Limb (tissue), 2 donors: ENCODE measurements around the gene ARL17B.
A peak's percentile ranks its signal among the peaks of the same experiment; 100 is the strongest.
"Not testable (repeated sequence)": the region's sequence is repeated elsewhere in the genome, so short reads cannot be mapped to it uniquely, and the experiment has no call there.

Source experiments
- DNase-seq, 2 donors: peaks; one replicate each; pipeline ENCODE4 v3.0.0-alpha.2; 2016; ENCODE audit errors: extremely low spot score in 2 of 2

The ARL17B gene

GRCh38 chr17:46290906-46291546 is 70.5 kb downstream of the ARL17B start:
- DNase-seq: not testable (repeated sequence)

GRCh38 chr17:46287587-46287986 is 74.0 kb downstream of the ARL17B start:
- DNase-seq: not testable (repeated sequence)

- DNase-seq: peak; percentile 46 to 54
Measured at GRCh38 chr17:46286764-46287221, 74.8 kb downstream of the ARL17B start.

- DNase-seq: not testable (repeated sequence)
Measured at GRCh38 chr17:46285500-46285899, 76.1 kb downstream of the ARL17B start.

- not testable (repeated sequence) for DNase-seq
Measured at GRCh38 chr17:46284467-46284866, 77.1 kb downstream of the ARL17B start.

GRCh38 chr17:46282635-46283034 is 78.9 kb downstream of the ARL17B start:
- DNase-seq: not testable (repeated sequence)

- not testable (repeated sequence) for DNase-seq
Measured at GRCh38 chr17:46281336-46281735, 80.2 kb downstream of the ARL17B start.

GRCh38 chr17:46276728-46277479 is 84.7 kb downstream of the ARL17B start:
- not testable (repeated sequence) for DNase-seq

- DNase-seq: no peak
Measured at GRCh38 chr17:46274238-46274637, 87.3 kb downstream of the ARL17B start.

- no peak for DNase-seq
Measured at GRCh38 chr17:46273541-46274236, 87.9 kb downstream of the ARL17B start.

GRCh38 chr17:46270032-46270431 is 91.5 kb downstream of the ARL17B start:
- no peak for DNase-seq

GRCh38 chr17:46266656-46267544 is 94.7 kb downstream of the ARL17B start:
- peak; percentile 85 to 92 for DNase-seq

GRCh38 chr17:46266063-46266655 is 95.4 kb downstream of the ARL17B start:
- DNase-seq: peak in 1 of 2 donors; percentile 9

GRCh38 chr17:46264456-46265198 is 96.9 kb downstream of the ARL17B start:
- no peak for DNase-seq

GRCh38 chr17:46262271-46262670 is 99.3 kb downstream of the ARL17B start:
- DNase-seq: no peak

GRCh38 chr17:46259845-46260661 is 101.5 kb downstream of the ARL17B start:
- DNase-seq: not testable (repeated sequence)

- not testable (repeated sequence) for DNase-seq
Measured at GRCh38 chr17:46256369-46256768, 105.2 kb downstream of the ARL17B start.

- not testable (repeated sequence) for DNase-seq
Measured at GRCh38 chr17:46254215-46254614, 107.4 kb downstream of the ARL17B start.

GRCh38 chr17:46253722-46254121 is 107.8 kb downstream of the ARL17B start:
- DNase-seq: peak in 1 of 2 donors; percentile 61
